Natural killer cell (primary cell): Measurements from ENCODE around the gene EIF2B4. TPM values are rescaled to one million over a fixed set of nuclear protein-coding genes. Genes with fewer than 3 reads are reported as not detected.

Experiments
- ATAC-seq, 3 donors: fragments of 150-1000 bp in 2 of 3; fragments of 200-7000 bp in 1 of 3; cut with Tn5 transposase; 1 replicate in 1 of 3; 2 replicates in 2 of 3; pipeline ENCODE4 v1.10.0; 2021; ENCODE audit warnings: mild to moderate bottlenecking in 2 of 3, moderate library complexity in 2 of 3
- DNase-seq, 2 donors: peaks; one replicate each; pipeline versions ENCODE4 v3.0.0 to v3.0.0-alpha.2; 2013 to 2021; ENCODE audit warnings: mixed read lengths in 1 of 2
- H3K27ac ChIP-seq: one replicate; pipeline ENCODE4 v1.5.1; 2013; ENCODE audit warnings: mild to moderate bottlenecking, low read length
- H3K27me3 ChIP-seq: one replicate; pipeline ENCODE4 v1.6.1; 2013; ENCODE audit warnings: low read length; ENCODE audit not compliant: control insufficient read depth, insufficient read depth
- H3K36me3 ChIP-seq: one replicate; pipeline ENCODE4 v1.6.1; 2013; ENCODE audit warnings: low read length; ENCODE audit not compliant: control insufficient read depth, insufficient read depth
- H3K4me1 ChIP-seq: one replicate; pipeline ENCODE4 v1.6.1; 2013; ENCODE audit warnings: low read length; ENCODE audit not compliant: control insufficient read depth, insufficient read depth
- H3K4me3 ChIP-seq: one replicate; pipeline ENCODE4 v1.5.1; 2013; ENCODE audit warnings: low read length
- H3K9me3 ChIP-seq: one replicate; pipeline ENCODE4 v1.6.1; 2013; ENCODE audit warnings: low read length; ENCODE audit not compliant: control insufficient read depth, insufficient read depth
- H3K27ac Mint-ChIP-seq, 2 donors: one replicate each; pipeline ENCODE4 v1.8.0; 2022; ENCODE audit warnings: mild to moderate bottlenecking in 2 of 2, mixed read lengths in 2 of 2, moderate library complexity in 1 of 2
- H3K27me3 Mint-ChIP-seq, 2 donors: one replicate each; pipeline ENCODE4 v1.8.0; 2022; ENCODE audit warnings: low read depth in 2 of 2, mixed read lengths in 2 of 2
- H3K36me3 Mint-ChIP-seq: one replicate; pipeline ENCODE4 v1.8.0; 2022; ENCODE audit warnings: mixed read lengths
- H3K4me1 Mint-ChIP-seq, 2 donors: one replicate each; pipeline ENCODE4 v1.8.0; 2022; ENCODE audit warnings: mixed read lengths in 2 of 2
- H3K4me3 Mint-ChIP-seq: one replicate; pipeline ENCODE4 v1.8.0; 2022; ENCODE audit warnings: mild to moderate bottlenecking, moderate library complexity, mixed read lengths
- H3K9me3 Mint-ChIP-seq, 2 donors: one replicate each; pipeline ENCODE4 v1.8.0; 2022; ENCODE audit warnings: mixed read lengths in 2 of 2
- WGBS: methylation state at CpG from one replicate; pipeline ENCODE4 v1.1.7; 2013; ENCODE audit warnings: missing lambda C conversion rate; ENCODE audit not compliant: insufficient coverage; 5-methylcytosine and 5-hydroxymethylcytosine counted together
- intact Hi-C: fragments of 100-400 bp; cut with micrococcal nuclease; formaldehyde crosslinking; loops from one replicate; pipeline ENCODE4 v1.14.2; 2022
- total RNA-seq, 4 donors: library from RNA; stranded (reverse); fragments of 120-200 nt in 1 of 4; gene quantifications; one replicate each; pipeline versions ENCODE4 v1.2.3 to v1.2.4, GENCODE V29; 2013 to 2022
- TF ChIP-seq, protein P1 (sequence below): fragments of 200-600 bp; IDR thresholded peaks from one replicate; pipeline ENCODE4 v1.8.0; 2022; ENCODE audit warnings: antibody characterized with exemption

Gene EIF2B4
- total RNA-seq, 3 donors from 2014 or later (not counting 1 experiment from before 2014, with no cell fraction given) = 35.0 to 44.5 (median 40.8) TPM

DNA sequence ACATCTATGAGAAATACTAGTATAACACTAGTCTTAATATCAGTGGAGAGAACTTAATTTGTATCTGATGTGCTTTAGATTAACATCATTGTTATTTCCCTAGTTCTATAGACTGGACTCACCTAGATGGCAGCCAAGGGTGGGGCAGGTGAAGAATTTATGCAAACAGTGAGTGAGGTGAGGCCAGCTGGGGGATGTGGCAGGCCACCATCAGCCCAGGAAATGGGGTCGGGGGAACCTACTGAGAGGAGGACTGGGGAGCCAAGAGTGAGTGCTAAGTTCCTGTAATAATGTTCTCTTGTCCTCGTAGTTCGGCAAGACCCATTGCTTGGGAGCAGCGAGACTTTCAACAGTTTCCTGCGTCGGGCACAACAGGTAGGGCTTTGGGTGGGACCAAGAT is 2.8 kb upstream of the EIF2B4 start:
- Histone ChIP-seq H3K9me3 (no peaks in the 10 kb centered on the region), H3K27me3 (no peaks in the 10 kb centered on the region), H3K36me3 (peaks cover 53% of the 10 kb centered on the region), H3K27ac (no peak overlapping the region), H3K4me3 (no peak overlapping the region), H3K4me1 (peaks cover 34% of the 10 kb centered on the region)
- TF ChIP-seq, protein P1, sequence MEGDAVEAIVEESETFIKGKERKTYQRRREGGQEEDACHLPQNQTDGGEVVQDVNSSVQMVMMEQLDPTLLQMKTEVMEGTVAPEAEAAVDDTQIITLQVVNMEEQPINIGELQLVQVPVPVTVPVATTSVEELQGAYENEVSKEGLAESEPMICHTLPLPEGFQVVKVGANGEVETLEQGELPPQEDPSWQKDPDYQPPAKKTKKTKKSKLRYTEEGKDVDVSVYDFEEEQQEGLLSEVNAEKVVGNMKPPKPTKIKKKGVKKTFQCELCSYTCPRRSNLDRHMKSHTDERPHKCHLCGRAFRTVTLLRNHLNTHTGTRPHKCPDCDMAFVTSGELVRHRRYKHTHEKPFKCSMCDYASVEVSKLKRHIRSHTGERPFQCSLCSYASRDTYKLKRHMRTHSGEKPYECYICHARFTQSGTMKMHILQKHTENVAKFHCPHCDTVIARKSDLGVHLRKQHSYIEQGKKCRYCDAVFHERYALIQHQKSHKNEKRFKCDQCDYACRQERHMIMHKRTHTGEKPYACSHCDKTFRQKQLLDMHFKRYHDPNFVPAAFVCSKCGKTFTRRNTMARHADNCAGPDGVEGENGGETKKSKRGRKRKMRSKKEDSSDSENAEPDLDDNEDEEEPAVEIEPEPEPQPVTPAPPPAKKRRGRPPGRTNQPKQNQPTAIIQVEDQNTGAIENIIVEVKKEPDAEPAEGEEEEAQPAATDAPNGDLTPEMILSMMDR = no peak
- Mint-ChIP-seq H3K9me3 (no peaks in the 10 kb centered on the region), H3K27ac (peak overlapping the region; percentile 92), H3K4me3 (no peak overlapping the region), H3K36me3 (peaks cover 7% of the 10 kb centered on the region), H3K27me3 (no peaks in the 10 kb centered on the region), H3K4me1 (peaks cover 40 to 41% of the 10 kb centered on the region in 2 donors)
- DNase-seq (no peak), ATAC-seq (no peak)
- intact Hi-C loops = loop anchor here (5.0 kb wide), 1 partner anchor 114 kb away; the partner anchor contains the start of gene IFT172
- 82% methylated on average over 6 of the region's 6 CpGs for WGBS

DNA sequence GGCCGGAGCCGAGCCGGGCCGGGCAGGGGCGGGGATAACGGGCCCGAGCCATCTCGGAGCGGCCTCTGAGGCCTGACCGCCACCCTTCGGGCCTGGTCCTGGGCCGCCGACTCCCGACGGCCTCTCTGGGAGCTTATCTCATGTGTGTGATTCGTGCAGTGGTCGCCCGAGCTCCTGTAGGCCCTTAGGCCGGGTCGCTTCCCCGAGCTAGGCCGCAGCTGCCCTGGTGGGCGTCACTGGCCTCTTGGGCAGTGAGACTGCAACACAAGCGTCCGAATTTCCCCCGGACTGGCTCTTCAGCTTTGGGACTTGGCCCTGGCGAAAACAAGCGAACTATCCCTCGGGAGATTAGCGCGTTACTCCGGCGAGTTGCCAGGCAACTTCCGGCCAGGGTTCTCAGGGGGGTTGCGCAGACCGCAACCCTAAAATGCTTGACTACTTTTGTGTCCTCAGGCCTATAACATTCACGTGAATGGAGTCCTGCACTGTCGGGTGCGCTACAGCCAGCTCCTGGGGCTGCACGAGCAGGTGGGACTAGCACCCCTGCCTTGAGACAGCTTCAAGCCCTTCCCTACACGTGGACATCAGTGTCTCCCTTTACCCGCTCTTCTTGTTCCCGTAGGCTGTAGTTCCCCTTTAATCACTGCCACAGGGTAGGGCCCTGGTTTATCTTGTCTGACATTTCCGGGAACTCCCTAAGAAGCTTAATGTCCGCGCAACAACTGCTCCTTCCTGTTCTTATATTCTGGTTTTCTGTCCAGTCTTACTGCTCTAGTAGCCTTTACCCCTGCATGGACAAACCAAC is 880 bp upstream of the EIF2B4 start:
- no peaks in the 10 kb centered on the region for H3K27me3 ChIP-seq
- intact Hi-C loops = loop anchor here (1.0 to 5.0 kb wide), 6 partner anchors 9 to 116 kb away; partner anchors contain the start of genes GTF3C2, IFT172, NRBP1 and PPM1G
- H3K4me3 Mint-ChIP-seq = peak overlapping the region; percentile 94
- peaks cover 34% of the 10 kb centered on the region for H3K4me1 ChIP-seq
- H3K9me3 Mint-ChIP-seq = no peaks in the 10 kb centered on the region
- H3K4me1 Mint-ChIP-seq = peaks cover 40 to 41% of the 10 kb centered on the region in 2 donors
- H3K36me3 ChIP-seq = peaks cover 54% of the 10 kb centered on the region
- ATAC-seq (peak; percentile 5 to 8 (median 7)), DNase-seq (peak in 1 of 2 donors; percentile 65)
- H3K4me3 ChIP-seq = peak overlapping the region; percentile 93
- WGBS = under 1% methylated on average over 46 of the region's 46 CpGs
- H3K27me3 Mint-ChIP-seq = no peaks in the 10 kb centered on the region
- H3K9me3 ChIP-seq = no peaks in the 10 kb centered on the region
- H3K36me3 Mint-ChIP-seq = peaks cover 7% of the 10 kb centered on the region
- peak overlapping the region; percentile 92 for H3K27ac Mint-ChIP-seq
- TF ChIP-seq, protein P1 = no peak
- peak overlapping the region; percentile 87 for H3K27ac ChIP-seq

DNA sequence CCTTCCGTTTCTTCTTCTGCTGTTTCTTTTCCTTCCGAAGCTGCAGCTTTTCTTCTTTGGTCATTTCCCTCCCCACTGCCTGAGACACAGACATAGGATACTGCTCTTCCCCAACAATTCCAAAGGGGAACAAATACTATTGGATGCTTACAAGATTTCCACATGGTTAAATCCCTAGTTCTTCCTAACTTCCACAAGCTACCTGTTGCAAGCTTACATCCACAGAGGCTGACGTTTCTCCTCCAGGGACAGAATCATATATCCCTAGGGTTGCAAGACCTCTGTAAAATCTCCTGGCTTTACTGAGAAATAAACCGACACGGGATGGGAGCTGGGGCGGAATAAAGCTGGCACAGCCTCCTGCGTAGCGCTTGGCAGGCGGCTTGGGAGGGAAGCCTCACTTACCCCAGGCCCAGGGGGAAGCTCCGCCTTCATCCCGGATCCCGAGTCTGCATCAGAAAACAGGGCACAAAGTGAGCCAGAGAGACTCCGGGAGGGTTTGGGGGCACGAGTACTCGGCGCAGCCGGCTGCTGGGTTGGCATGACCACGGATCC is 590 bp downstream of the EIF2B4 start:
- H3K27ac ChIP-seq = peak overlapping the region; percentile 91
- peaks cover 46% of the 10 kb centered on the region for H3K36me3 ChIP-seq
- Mint-ChIP-seq H3K36me3 (peaks cover 7% of the 10 kb centered on the region), H3K27me3 (no peaks in the 10 kb centered on the region), H3K9me3 (no peaks in the 10 kb centered on the region), H3K27ac (peak overlapping the region; percentile 92), H3K4me3 (peak overlapping the region; percentile 94), H3K4me1 (peaks cover 40 to 41% of the 10 kb centered on the region in 2 donors)
- peak overlapping the region; percentile 93 for H3K4me3 ChIP-seq
- no peaks in the 10 kb centered on the region for H3K27me3 ChIP-seq
- H3K9me3 ChIP-seq = no peaks in the 10 kb centered on the region
- peaks cover 34% of the 10 kb centered on the region for H3K4me1 ChIP-seq
- ATAC-seq (no peak), DNase-seq (no peak)
- intact Hi-C loops = loop anchor here (1.0 to 5.0 kb wide), 6 partner anchors 11 to 118 kb away; partner anchors contain the start of genes GTF3C2, IFT172, NRBP1 and PPM1G
- WGBS = 2% methylated on average over 18 of the region's 18 CpGs
- TF ChIP-seq, protein P1 = no peak
